RWPE2 (cell line): Measurements from ENCODE around the gene PLIN1.

Experiments
- ATAC-seq: fragments of 200-7000 bp; cut with Tn5 transposase; 3 replicates; pipeline ENCODE4 v1.9.1; 2021; ENCODE audit warnings: low read depth
- DNase-seq: peaks from one replicate; pipeline ENCODE4 v3.0.0-alpha.2; 2020; ENCODE audit warnings: low spot score
- H3K27ac ChIP-seq: fragments of 450-650 bp; 2 replicates; pipeline ENCODE4 v1.5.1; 2017; ENCODE audit warnings: mild to moderate bottlenecking; ENCODE audit not compliant: poor library complexity, severe bottlenecking
- H3K27me3 ChIP-seq: fragments of 250-450 bp; sonication (Bioruptor Pico); 2 replicates; pipeline ENCODE4 v1.5.1; 2021; ENCODE audit warnings: mild to moderate bottlenecking, moderate library complexity; ENCODE audit not compliant: insufficient read depth, poor library complexity, severe bottlenecking
- H3K36me3 ChIP-seq: fragments of 250-450 bp; sonication (Bioruptor Pico); 2 replicates; pipeline ENCODE4 v1.5.1; 2020; ENCODE audit warnings: low read depth, mild to moderate bottlenecking, moderate library complexity
- H3K4me1 ChIP-seq: fragments of 250-450 bp; sonication (Bioruptor Pico); 2 replicates; pipeline ENCODE4 v1.5.1; 2021; ENCODE audit warnings: mild to moderate bottlenecking, moderate library complexity; ENCODE audit not compliant: insufficient read depth, poor library complexity, severe bottlenecking
- H3K4me3 ChIP-seq: fragments of 250-450 bp; sonication (Bioruptor Pico); 2 replicates; pipeline ENCODE4 v1.5.1; 2021; ENCODE audit warnings: mild to moderate bottlenecking, moderate library complexity; ENCODE audit not compliant: severe bottlenecking
- H3K9me3 ChIP-seq: fragments of 250-450 bp; sonication (Bioruptor Pico); 2 replicates; pipeline ENCODE4 v1.5.1; 2021; ENCODE audit warnings: mild to moderate bottlenecking, moderate library complexity; ENCODE audit not compliant: severe bottlenecking
- TF ChIP-seq, protein P1 (sequence below): fragments of 450-650 bp; IDR thresholded peaks from one replicate; pipeline ENCODE4 v1.5.1; 2017; ENCODE audit warnings: mild to moderate bottlenecking, moderate library complexity; ENCODE audit not compliant: poor library complexity, severe bottlenecking

PLIN1 gene

DNA sequence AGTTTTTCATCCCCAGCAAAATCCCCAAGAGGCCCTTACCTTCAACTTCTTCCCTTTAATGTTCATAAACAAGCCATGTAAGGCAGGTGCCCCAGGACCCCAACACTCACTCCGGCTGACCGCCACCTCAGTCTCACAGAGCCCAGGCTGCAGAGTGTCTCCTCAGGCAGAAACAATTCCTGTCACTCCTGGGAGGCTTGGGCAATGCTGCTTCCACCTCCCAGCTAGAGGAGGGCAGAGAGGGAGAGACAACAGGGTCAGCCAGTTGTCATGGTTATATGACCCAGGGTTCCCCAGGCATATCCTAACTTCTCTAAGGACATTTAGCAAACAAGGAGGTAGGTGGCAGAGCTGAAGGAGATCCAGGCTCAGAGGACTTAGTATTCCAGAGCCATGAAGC lies at the start of gene PLIN1:
Gene PLIN1 (minus strand): TSS at position 156 of the 400 bp plus-strand sequence. CDS start 1,878 bp downstream, outside the sequence.
- no peaks in the 10 kb centered on the region for H3K36me3 ChIP-seq
- no peaks in the 10 kb centered on the region for H3K27me3 ChIP-seq
- no peak within 1 kb of the TSS for H3K27ac ChIP-seq
- H3K4me3 ChIP-seq: no peak within 1 kb of the TSS
- ATAC-seq (no peak; the same call in 2 of the 3 replicates), DNase-seq (no peak)
- TF ChIP-seq, protein P1, sequence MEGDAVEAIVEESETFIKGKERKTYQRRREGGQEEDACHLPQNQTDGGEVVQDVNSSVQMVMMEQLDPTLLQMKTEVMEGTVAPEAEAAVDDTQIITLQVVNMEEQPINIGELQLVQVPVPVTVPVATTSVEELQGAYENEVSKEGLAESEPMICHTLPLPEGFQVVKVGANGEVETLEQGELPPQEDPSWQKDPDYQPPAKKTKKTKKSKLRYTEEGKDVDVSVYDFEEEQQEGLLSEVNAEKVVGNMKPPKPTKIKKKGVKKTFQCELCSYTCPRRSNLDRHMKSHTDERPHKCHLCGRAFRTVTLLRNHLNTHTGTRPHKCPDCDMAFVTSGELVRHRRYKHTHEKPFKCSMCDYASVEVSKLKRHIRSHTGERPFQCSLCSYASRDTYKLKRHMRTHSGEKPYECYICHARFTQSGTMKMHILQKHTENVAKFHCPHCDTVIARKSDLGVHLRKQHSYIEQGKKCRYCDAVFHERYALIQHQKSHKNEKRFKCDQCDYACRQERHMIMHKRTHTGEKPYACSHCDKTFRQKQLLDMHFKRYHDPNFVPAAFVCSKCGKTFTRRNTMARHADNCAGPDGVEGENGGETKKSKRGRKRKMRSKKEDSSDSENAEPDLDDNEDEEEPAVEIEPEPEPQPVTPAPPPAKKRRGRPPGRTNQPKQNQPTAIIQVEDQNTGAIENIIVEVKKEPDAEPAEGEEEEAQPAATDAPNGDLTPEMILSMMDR: no peak
- H3K9me3 ChIP-seq: no peaks in the 10 kb centered on the region
- peaks cover 2% of the 10 kb centered on the region for H3K4me1 ChIP-seq

DNA sequence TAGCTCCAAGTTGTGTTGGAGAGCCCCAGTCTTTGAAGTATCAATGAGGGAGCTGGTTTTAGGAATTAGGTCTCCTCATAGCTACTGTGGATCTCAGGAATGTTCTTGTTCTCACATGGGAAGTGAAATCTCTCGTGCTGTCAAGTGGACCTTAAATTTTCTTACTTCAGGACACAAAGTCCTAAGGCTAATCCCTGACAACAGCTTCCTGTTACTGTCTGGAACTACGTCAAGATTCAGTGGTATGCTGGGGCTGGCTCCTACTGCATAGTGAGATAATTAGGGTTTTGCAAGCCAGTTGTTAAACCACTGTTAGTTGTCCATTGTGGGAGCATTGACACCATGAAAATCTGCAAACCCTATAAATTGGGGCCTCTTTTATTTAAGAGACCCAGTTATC lies 49.1 kb upstream of the PLIN1 start:
- Histone ChIP-seq H3K4me3 (no peak overlapping the region), H3K36me3 (no peaks in the 10 kb centered on the region), H3K9me3 (no peaks in the 10 kb centered on the region), H3K4me1 (no peaks in the 10 kb centered on the region), H3K27ac (no peak overlapping the region), H3K27me3 (no peaks in the 10 kb centered on the region)
- ATAC-seq (peak; percentile 28; the same call in 1 of the 3 replicates), DNase-seq (no peak)
- TF ChIP-seq, protein P1: no peak

GRCh38 chr15:89725064-89725463 lies 45.9 kb upstream of the PLIN1 start:
- Histone ChIP-seq H3K36me3 (no peaks in the 10 kb centered on the region), H3K27me3 (no peaks in the 10 kb centered on the region), H3K27ac (no peak overlapping the region), H3K4me1 (no peaks in the 10 kb centered on the region), H3K9me3 (peaks cover 3% of the 10 kb centered on the region), H3K4me3 (no peak overlapping the region)
- ATAC-seq (no peak), DNase-seq (no peak)
- TF ChIP-seq, protein P1: no peak

- H3K27ac ChIP-seq: no peak overlapping the region
- no peaks in the 10 kb centered on the region for H3K4me1 ChIP-seq
- TF ChIP-seq, protein P1: no peak
- H3K27me3 ChIP-seq: no peaks in the 10 kb centered on the region
- peaks cover 3% of the 10 kb centered on the region for H3K9me3 ChIP-seq
- ATAC-seq: no peak
- H3K4me3 ChIP-seq: no peak overlapping the region
- H3K36me3 ChIP-seq: no peaks in the 10 kb centered on the region
- DNase-seq: no peak
Observed at GRCh38 chr15:89724621-89725020, 45.5 kb upstream of the PLIN1 start.

DNA sequence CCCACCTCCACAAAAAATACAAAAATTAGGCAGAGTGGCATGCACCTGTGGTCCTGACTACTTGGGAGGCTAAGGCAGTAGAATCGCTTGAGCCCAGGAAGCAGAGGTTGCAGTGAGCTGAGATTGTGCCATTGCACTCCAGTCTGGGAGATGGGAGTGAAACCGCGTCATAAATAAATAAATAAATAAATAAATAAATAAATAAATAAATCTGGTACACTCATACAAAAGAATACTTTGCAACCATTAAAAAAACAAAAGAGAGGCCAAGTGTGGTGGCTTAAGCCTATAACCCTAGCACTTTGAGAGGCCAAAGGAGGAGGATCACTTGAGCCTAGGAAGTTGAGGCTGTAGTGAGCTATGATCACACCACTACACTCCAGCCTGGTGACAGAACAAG lies 43.9 kb upstream of the PLIN1 start:
- TF ChIP-seq, protein P1: no peak
- Histone ChIP-seq H3K9me3 (peaks cover 3% of the 10 kb centered on the region), H3K27ac (no peak overlapping the region), H3K4me1 (no peaks in the 10 kb centered on the region), H3K4me3 (no peak overlapping the region), H3K27me3 (no peaks in the 10 kb centered on the region), H3K36me3 (no peaks in the 10 kb centered on the region)
- ATAC-seq (no peak), DNase-seq (no peak)
